RKO (cell line): ENCODE measurements around the gene PANK1.
A peak's percentile ranks its signal among the peaks of the same experiment; 100 is the strongest.
"Not testable (repeated sequence)": the region's sequence is repeated elsewhere in the genome, so short reads cannot be mapped to it uniquely, and the experiment has no call there.

ENCODE experiments used
- DNase-seq: peaks from one replicate; pipeline ENCODE4 v3.0.0-alpha.2; 2016; ENCODE audit warnings: low spot score

Gene PANK1

DNA sequence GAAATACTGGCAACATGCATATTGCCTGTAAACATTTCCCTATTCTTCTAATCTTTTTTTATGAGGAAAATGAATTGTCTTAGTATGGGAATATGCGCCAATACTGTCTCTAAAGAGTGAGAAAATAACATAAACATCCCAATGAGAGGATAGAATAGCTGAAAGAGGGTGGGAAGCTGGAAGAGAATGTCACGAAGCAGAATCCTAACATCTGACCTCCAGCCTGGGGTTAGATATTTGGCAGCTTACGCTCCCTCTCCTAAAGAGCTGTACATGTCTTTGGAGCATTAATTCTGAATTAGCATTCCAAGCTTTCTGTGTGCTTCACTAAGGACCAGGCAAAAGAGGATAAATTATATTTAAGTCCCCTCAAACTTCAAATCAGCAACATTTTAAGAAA lies 78.0 kb downstream of the PANK1 start:
- no peak for DNase-seq

DNA sequence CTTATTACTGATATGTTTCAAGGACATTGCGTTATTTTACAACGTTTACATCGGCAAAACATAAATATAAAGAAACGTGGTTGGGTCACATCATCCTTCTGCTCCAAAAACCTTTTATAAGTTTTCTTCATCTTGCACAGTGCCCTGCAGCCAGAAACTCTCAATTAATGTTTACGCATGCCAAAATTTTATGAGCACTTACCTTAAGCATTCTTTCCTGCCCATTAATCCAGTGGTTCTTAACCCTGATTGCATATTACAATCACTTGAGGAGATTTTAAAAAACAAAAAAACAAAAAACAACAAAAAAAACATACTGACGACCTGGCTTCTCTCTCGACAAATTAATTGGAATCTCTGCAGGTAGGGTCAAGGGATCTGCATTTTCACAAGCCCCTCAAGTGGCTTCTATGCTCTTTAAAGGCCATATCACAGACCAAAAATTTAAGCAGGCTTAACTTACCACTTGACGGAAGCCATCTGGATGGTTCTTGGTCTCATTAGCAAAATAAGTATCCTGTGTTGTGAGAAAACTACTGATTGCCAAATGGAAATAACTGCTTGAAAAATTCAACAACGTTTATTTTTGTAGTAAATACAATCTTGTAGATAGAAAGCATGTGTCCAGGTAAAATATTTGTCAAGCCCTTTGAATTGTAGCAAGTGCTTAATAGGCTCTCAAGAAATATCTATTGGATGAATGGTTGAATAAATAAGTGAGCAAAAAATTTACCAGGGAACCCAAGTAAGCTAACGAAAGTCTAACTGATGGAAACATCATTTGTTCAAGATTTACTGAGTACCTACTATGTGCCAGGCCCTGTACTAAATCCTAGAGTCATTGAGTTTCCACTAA lies 78.7 kb downstream of the PANK1 start:
- no peak for DNase-seq

DNA sequence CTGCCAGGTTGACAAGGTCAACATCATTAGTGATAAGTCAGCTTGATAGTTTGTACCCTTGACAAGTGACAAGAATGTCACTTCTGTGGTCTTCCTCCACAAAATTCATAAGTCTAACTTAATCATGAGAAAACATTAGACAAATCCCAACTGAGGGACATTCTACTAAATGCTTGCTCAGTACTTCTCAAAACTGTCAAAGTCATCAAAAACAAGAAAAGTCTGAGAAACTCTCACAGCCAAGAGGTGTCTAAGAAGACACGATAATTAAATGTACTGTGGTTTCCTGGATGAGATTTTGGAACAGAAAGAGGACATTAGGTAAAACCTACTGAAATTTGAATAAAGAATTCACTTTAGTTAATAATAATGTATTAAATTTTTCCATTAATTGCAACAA lies 79.9 kb downstream of the PANK1 start:
- DNase-seq = no peak

DNA sequence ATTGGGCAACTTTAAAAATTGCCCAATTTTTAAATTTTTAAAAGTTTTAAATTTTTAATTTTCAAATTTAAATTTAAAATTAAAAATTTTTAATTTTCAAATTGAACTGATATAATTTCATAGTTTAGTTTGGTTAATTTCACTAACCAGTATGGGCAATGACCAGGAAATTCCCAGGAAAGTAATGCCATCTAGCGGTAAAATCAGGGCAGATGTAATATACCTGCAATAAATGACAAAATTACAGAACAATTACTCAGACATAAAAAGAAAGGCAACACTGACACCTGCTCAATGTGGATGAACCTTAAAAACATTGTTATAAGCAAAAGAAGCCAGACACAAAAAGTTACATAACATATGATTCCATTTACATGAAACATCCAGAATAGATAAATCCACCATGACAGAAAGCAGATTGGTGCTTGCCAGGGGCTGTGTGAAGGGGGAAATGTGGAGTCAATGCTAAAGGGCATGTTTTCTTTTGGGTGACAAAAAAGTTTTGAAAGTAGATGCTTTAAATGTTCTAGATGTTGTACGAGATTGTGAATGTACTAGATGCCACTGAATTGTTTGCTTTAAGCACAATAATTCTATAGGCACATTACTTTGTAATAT lies 81.1 kb downstream of the PANK1 start:
- peak; percentile 60 for DNase-seq

DNA sequence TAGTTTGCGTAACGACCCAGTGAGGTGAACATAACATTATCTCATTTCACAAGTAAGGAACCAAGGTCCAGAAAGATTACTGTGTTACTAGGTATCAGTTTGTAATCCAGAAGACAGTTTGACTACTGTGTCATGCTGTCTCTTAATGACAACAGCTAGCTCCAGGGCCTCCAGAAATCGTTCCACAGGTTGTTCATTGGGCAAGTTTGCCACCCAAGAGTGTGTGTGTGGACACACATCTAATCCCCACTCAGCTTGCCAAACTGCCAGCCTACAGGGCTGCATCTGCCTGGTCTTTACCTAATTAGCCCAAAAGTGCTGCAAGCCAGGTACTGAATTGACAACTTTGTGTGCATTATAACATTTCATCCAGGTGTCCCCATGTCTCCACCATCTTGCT lies 81.7 kb downstream of the PANK1 start:
- no peak for DNase-seq

DNA sequence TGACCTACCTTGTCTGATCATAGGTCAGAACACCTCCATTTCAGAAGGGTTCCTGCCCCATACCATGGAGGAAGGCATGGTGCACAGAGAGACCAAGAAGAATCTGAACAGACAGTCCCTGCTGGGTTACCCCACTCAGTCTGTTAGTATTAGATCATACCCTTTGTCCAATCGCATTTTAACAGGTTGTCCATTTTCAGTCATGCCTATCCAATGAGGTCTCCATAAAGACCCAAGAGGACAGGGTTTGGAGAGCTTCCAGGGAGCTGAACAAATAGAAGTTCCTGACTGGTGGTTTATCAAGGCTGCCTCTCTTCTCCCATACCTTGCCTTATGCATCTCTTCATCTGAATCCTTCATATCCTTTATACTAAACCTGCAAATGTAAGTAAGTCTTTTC lies 88.4 kb downstream of the PANK1 start:
- no peak for DNase-seq

DNA sequence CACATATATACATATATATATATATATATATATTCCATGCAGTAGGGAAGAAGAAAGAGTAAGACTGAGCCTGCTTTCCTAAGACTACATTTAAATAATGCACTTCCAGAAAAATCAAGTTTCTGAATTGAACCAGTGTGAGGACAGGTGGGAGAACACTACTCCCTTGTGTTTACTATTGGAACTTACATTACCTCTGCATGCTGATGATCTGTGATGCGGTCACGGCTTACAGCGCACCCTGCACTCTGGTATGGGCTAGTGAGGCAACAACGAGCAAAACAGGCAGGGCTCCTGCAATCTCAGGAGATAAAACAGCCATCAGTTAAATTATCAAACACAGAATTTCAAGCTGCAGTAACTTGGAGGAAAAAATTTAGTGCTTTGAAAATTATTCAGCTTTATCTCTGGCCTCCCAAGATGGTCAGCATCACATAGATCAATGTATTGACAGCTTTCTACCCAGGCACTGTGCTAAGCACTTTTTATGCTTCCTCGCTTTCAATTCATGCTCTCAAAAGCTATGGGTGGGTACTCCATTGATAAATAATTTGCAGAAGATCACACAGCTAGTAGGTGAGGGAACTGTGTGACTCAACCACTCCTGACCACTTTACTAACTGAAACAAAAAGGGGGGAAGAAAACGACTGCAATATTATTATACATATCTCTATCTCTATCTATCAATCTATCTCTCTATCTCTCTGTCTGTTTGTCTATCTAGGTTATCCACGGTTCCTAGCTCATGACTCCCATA lies 89.2 kb downstream of the PANK1 start:
- DNase-seq = peak; percentile 9

DNA sequence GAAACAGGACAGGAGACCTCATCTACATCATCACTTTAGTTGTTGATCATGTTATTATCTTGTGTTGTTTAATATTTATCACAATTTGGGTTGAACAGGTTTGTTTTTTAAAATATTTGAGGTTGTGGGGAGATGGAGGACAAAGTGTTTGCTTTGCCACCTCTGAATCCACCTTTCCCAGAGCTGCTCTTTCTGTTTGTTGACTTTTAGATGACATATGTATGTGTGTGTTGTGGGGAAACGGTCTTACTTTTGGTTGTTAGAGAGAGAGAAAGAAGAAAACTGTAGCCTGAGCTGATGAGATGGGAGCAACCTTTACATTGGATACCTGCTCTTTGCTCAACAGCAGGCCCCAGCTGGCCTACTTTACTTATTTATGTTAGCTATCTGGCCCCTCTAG lies 90.6 kb downstream of the PANK1 start:
- DNase-seq = no peak

DNA sequence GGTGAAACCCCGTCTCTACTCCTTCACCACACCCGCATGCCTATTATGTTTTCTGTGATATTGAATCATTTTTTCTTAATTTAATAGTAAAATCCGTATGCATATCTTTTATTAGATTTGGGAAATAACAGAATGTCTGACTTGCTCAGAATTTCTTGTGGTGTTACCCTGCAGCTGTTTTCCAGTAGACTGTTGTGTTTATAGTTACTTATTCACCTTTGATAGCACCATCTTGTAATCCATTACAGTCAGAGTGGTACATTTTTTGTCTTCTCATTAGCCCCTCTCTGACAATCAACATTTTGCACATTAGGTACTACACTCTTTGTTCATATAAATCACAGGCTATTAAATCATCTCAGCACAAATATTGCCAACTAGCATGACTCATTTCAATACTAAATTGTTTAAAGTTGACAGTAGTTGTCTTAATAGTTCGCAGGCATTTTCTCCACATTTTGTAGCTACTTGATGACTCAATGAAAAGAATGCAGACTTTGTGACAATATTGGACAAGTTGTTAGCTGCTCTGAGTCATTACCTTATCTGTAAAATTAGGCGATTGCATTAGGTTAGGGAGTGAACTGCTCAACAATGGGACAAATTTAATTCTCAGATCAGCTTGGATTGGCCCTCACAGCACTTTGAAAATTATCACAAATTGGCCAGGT lies 91.8 kb downstream of the PANK1 start:
- DNase-seq = peak; percentile 83

DNA sequence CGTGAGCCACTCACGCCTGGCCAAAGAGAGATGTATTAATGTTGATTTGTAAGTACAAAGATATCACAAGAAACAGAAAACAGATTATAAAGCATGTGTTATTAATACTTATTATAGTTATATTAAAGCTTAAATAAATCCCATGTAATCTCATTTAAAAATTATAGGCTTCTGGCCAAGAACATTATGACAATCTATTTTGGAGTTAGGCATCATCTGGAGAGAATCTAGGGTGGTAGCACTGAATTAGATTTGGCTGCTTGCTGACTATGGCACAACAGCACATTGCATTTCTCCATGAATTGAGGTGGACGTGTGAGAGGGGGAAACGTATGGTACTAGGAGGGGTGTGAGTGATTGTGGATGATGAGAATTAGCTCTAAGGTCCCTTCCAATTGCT lies 92.8 kb downstream of the PANK1 start:
- DNase-seq = no peak

DNA sequence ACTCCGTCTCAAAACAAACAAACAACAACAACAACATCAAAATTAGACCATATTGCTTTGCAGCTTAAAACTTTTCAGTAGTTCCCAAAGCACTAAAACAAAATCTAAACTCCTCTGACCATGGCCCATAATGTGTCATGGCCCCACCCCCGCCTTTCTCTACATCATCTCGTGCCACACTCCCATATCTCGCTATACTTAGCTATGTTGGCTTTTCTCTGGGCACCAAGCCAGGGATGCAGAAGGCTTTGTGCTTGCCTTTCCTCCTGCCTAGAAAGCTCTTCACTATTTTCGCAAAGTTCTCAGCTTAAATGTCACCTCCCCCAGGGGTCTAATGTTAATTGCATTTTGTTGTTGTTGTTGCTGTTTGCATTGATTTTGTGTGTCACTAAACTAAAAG lies 94.5 kb downstream of the PANK1 start:
- DNase-seq = no peak

DNA sequence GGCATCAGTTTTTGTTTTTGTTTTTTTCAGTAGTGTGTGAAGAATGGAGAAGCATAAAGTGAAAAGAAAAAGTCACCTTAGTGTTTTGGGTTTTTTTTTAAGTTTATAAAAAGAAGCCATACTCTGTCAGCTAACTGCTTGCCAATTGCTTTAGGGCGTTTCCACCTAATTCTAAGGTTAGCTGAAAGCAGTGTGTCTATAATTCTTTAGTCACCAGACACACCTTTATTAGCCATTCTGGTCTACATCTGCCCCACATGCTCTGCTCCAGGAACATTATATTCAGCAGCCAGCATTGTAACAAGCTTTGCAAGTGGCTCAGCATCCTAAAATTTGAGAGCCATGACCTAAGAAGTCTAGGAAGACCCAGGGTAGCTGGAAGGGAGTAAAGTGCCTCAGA lies 95.5 kb downstream of the PANK1 start:
- DNase-seq = no peak

DNA sequence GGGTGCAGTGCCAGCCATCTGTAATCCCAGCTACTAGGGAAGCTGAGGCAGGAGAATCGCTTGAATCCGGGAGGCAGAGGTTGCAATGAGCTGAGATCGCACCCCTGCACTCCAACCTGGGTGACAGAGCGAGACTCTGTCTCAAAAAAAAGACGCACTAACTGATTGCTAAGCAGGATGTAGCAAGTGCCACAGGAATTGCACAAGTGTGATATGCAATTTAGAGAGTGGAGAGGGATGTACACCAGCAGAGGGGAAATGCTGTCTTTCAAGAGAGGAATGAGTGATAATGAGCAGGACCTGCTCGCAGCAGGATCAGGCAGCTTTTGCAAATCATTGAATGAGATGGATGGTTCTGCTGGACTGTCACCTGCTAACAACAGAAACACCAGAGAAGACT lies 96.4 kb downstream of the PANK1 start:
- no peak for DNase-seq

DNA sequence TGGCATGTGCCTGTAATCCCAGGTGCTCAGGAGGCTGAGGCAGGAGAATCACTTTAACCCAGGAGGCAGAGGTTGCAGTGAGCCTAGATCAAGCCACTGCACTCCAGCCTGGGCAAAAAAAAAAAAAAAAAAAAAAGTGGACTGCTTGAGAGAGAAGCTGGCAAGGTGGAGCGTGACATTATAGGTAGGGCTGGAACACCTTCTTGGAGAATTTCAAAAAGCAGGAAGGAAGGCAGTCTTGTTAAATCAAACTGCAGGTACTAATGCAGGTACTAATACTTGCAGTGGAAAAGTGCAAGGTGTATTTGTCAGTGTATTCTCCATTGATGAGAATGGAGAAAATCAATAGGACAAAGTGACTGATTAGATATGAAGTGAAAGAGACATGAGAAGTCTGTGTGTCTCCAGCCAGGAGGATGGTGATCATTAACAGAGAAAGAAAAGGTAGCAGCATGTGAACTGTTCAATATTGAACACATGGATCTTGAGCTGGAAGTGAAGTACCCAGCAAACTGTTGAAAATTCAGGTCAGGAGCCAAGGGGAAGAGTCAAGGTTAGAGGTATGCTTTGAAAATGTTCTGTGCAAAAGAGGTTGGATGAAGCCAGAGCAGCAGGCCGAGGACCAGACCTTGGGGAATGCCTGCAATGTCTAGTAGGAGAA lies 97.1 kb downstream of the PANK1 start:
- no peak for DNase-seq

DNA sequence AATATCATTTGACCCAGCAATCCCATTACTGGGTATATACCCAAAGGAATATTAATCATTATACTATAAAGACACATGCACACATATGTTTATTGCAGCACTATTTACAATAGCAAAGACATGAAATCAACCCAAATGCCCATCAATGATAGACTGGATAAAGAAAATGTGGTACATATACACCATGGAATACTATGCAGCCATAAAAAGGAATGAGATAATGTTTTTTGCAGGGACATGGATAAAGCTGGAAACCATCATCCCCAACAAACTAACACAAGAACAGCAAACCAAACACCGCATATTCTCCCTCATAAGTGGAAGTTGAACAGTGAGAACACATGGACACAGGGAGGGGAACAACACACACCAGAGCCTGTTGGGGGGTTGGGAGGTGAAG lies 98.4 kb downstream of the PANK1 start:
- not testable (repeated sequence) for DNase-seq

DNA sequence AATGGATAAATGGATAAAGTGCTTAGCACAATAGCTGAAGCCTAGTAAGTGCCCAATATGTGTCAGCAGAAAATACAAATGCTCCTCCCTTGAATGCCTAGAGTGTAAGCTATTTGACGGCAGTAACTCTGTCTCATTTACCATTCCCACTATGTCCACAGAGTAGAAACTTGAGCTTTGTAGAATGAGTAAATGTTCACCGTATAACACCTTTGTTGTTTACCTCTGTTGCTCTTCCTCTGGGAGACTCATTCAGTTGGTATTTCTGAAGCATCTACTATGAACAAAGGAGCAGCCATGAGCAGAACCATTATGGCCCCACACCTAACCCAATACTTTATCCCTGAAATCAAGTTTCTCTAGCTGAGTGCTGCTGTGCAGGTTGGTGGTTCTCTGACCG lies 101.2 kb downstream of the PANK1 start:
- DNase-seq = no peak

DNA sequence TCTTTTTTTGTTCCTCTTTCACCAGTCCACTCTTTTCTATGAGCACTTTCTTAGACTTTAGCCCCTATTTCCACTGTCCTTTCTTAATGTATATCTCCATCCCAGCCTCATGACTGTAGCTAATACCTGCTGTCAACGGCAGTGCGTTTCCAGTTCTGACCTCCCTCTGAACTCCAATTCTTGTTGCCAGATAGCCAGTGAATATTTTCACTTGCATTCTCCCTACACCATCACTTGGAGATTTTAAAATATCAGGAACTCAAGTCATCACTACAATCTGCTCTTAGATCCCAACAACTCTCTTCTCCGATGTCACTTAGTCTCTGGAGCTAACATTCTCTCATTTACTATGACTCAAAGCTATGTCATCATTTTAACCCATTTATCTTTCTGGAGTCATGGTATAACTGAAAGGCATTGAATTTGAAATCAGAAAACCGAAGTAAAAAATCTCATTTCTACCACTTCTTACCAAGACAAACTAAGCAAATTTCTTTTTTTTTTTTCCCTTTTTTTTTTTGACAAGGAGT lies 104.6 kb downstream of the PANK1 start:
- DNase-seq = peak; percentile 23

DNA sequence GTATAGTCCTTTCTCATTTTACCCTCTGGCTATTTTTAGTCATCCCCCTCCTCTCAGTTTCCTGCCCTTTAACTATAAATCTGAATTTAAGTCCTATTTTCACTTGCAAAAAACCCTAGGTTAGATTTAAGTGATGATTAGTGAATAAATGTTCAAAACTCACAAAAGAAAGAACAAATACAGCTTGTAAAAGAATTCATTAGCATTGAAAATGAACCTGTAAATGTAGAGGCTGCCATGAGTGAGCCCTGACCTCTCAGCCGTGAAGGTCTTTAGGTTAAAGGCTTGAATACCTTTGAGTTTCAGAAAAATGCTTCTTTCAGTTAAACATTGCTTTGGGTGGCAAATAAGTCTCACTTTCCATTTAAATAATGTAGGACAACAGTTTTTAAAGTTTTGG lies 107.7 kb downstream of the PANK1 start:
- no peak for DNase-seq

DNA sequence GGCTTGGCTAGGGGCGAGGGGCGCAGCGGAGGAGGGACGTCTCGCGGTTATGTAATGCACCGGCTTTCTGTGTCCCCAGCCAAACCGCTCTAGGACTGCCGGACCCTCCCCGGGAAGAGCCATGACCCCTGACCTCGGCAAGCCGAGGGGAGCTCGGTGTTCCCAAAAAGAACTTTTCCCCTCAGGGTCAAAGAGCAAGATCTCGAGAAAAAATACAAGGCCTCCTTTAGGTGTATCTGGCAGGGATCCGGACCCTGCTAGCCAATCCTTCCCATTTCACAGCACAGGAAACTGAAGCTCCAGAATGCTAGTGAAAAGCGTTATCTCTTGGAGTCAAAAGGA lies 109.1 kb downstream of the PANK1 start:
- no peak for DNase-seq

DNA sequence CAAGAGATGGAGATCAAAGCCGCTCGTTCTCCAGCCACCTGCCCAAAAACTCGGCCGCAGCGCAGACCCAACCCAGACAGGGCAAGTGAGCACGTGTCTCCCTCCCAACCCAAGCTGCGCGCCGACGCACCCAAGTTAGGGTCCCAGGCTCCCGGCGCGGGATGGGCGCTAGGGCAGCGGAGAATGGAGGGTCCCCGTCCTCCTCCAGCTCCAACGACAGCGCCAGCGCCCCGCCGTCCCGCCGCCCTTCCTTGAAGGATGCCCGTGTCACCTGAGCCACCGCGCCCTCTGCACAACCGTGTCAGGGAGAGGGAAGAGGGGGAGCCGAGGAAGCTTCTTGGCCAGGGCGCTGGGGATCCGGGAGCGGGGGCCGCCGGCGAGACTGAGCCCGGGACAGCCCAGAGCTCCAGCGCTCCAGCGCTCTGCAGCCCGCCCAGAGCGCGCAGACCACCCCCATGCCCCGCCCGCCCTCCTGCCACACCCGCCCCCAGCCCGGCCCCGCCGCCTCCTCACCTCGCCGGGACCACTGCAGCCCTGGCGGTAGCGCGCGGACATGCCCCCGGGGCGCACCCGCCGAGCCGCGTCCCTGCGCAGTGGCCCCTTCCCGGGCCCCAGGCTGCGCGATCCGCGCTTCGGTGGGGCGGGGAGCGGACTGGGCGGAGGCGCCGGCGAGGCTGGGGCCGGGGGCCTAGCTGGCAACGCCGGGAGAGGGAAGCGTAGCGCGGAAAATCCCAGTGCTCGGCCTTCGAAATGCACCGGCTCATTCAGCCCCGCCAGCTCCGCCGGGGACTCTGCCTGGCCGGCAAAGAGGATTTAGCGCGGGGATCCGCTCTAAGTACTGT lies 109.7 kb downstream of the PANK1 start, which contains the start of gene SLC16A12:
Gene SLC16A12 (minus strand): TSS at position 424 of the 842 bp plus-strand sequence. CDS start 73,016 bp downstream, outside the sequence.
- DNase-seq = no peak

DNA sequence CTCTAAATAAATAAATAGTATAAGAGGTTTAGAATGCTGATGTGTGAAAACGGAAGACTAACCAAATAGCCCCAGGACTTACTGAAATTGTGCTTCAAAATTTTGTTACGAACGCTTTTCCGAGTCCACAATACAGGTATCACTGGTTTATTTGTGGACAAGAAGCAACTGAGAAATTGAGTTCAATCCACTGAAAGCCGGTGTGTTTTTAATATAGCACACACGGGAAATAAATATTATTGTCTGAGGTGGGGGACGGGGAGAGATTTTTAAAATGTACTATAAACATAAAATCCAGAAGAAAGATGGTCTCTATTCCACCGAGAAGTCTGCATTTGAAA lies 110.2 kb downstream of the PANK1 start:
- DNase-seq = no peak
